H1 (cell line): ENCODE results near the gene SPEF2. TPM values are rescaled to one million over a fixed set of nuclear protein-coding genes. Genes with fewer than 3 reads are reported as not detected.

Experiments used
- ATF2 ChIP-seq: IDR thresholded peaks from 2 replicates; pipeline ENCODE4 v1.6.1; 2012; ENCODE audit warnings: low read length, inconsistent platforms
- BACH1 ChIP-seq: IDR thresholded peaks from 2 replicates; pipeline ENCODE4 v1.6.1; 2012; ENCODE audit warnings: low read length, improper control_type of control experiment
- CHD1 ChIP-seq: IDR thresholded peaks from 2 replicates; pipeline ENCODE4 v1.6.1; 2012; ENCODE audit warnings: low read depth, low read length, improper control_type of control experiment
- CHD7 ChIP-seq: fragments of 300-600 bp; sonication (generic); IDR thresholded peaks from 2 replicates; pipeline ENCODE4 v1.7.1; 2012; ENCODE audit warnings: low read length, moderate library complexity, mild to moderate bottlenecking, inconsistent platforms; ENCODE audit not compliant: insufficient replicate concordance
- RXRA ChIP-seq: IDR thresholded peaks from 2 replicates; pipeline ENCODE4 v1.6.1; 2011; ENCODE audit warnings: low read depth, mild to moderate bottlenecking, low read length, moderate library complexity; ENCODE audit not compliant: insufficient read depth
- SAP30 ChIP-seq: fragments of 300-600 bp; sonication (generic); IDR thresholded peaks from 2 replicates; pipeline ENCODE4 v1.7.1; 2012; ENCODE audit warnings: low read length, moderate library complexity, mild to moderate bottlenecking, inconsistent platforms; ENCODE audit not compliant: insufficient read depth, insufficient replicate concordance
- SP1 ChIP-seq: IDR thresholded peaks from 2 replicates; pipeline ENCODE4 v1.6.1; 2011; ENCODE audit warnings: low read depth, low read length
- SUZ12 ChIP-seq: fragments of 200-600 bp; sonication (generic); IDR thresholded peaks from 2 replicates; pipeline ENCODE4 v1.6.1; 2012; ENCODE audit warnings: mild to moderate bottlenecking, inconsistent platforms, low read length, moderate library complexity, mixed read lengths
- ZNF274 ChIP-seq: IDR thresholded peaks from 2 replicates; pipeline ENCODE4 v1.7.0; 2012; ENCODE audit warnings: low read length, borderline replicate concordance; ENCODE audit errors: extremely low read depth
- polyA plus RNA-seq, 7 experiments: library from polyadenylated mRNA; depleted of rRNA in 3 of 7; stranded (reverse) in 5 of 7; unstranded in 2 of 7; fragments of >200 nt in 5 of 7; fragments of 200-250 nt in 2 of 7; gene quantifications; 1 replicate in 5 of 7; 2 replicates in 1 of 7; 4 replicates in 1 of 7; pipeline versions ENCODE4 v1.2.1 to v1.2.3, GENCODE V29; 2011 to 2013; ENCODE audit warnings: missing spikeins in 2 of 7, mixed read lengths in 2 of 7
- total RNA-seq: library from RNA; stranded (reverse); fragmentation: NEBNext Ultra II Directional; extraction: Animal tissue kit (Norgen Biotek cat#: 25700); gene quantifications from 2 replicates; pipeline ENCODE4 v1.2.1, GENCODE V29; 2021

The SPEF2 gene
- total and polyA plus RNA-seq, 2 of the 8 experiments (the other 6 are each of a cell fraction or from before 2014, with no cell fraction given): 0.14 to 0.73 TPM

- no peak for TF ChIP-seq CHD7
- TF ChIP-seq RXRA: no peak
- no peak for TF ChIP-seq CHD1
- no peak for TF ChIP-seq BACH1
- no peak for TF ChIP-seq SUZ12
- no peak for TF ChIP-seq ZNF274
- no peak for TF ChIP-seq ATF2
- TF ChIP-seq SP1: no peak
- no peak for TF ChIP-seq SAP30
Measured at GRCh38 chr5:35778259-35778769, 160.7 kb downstream of the SPEF2 start (continued).
